Measurements from ENCODE around the gene BACH2.
A peak's percentile ranks its signal among the peaks of the same experiment; 100 is the strongest.

Gene BACH2

DNA sequence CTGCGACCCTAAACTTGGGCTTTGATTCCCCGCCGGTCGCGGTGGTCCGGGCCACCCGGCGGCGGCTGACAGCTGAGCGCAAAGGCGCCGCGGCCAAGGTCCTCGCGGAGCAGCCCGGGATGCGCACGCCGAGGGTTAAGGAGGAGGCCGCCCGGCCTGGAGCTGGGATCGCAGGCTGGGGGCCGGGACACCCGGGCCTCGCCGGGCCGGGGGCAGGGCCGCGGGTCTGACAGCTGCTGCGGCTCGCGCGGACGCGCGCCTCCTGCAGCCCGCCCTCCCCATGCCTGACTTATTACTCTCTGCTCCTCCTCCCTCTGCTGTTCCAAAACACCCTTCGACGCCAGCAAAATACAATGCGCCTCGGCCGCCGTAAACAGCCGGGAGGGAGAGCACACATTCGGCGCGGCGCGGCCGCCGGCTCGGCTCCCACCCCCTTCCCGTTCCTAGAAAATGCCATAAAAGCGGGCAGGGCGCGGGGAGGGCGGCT, 746 bp downstream of the BACH2 start:
- Histone ChIP-seq H3K27ac (peak overlapping the region; percentile 70), H3K79me2 (peaks cover 6% of the 10 kb centered on the region), H3K9ac (peak overlapping the region; percentile 44), H3K4me3 (ENCODE audit: low read depth, low read length) (peak overlapping the region; percentile 66), H3K9me3 (ENCODE audit: control insufficient read depth, low read length) (no peaks in the 10 kb centered on the region), H3K4me2 (ENCODE audit: low read length) (peak overlapping the region; percentile 88), H3K27me3 (ENCODE audit: control insufficient read depth, insufficient read depth, low read length) (no peaks in the 10 kb centered on the region), H2AFZ (peak overlapping the region; percentile 91), H3K4me1 (peaks cover 20% of the 10 kb centered on the region), H3K36me3 (ENCODE audit: control insufficient read depth, insufficient read depth, low read length) (no peaks in the 10 kb centered on the region)
- TF ChIP-seq, protein P1, sequence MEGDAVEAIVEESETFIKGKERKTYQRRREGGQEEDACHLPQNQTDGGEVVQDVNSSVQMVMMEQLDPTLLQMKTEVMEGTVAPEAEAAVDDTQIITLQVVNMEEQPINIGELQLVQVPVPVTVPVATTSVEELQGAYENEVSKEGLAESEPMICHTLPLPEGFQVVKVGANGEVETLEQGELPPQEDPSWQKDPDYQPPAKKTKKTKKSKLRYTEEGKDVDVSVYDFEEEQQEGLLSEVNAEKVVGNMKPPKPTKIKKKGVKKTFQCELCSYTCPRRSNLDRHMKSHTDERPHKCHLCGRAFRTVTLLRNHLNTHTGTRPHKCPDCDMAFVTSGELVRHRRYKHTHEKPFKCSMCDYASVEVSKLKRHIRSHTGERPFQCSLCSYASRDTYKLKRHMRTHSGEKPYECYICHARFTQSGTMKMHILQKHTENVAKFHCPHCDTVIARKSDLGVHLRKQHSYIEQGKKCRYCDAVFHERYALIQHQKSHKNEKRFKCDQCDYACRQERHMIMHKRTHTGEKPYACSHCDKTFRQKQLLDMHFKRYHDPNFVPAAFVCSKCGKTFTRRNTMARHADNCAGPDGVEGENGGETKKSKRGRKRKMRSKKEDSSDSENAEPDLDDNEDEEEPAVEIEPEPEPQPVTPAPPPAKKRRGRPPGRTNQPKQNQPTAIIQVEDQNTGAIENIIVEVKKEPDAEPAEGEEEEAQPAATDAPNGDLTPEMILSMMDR (IDR thresholded peaks at IDR 0.05) = peak; percentile 9

DNA sequence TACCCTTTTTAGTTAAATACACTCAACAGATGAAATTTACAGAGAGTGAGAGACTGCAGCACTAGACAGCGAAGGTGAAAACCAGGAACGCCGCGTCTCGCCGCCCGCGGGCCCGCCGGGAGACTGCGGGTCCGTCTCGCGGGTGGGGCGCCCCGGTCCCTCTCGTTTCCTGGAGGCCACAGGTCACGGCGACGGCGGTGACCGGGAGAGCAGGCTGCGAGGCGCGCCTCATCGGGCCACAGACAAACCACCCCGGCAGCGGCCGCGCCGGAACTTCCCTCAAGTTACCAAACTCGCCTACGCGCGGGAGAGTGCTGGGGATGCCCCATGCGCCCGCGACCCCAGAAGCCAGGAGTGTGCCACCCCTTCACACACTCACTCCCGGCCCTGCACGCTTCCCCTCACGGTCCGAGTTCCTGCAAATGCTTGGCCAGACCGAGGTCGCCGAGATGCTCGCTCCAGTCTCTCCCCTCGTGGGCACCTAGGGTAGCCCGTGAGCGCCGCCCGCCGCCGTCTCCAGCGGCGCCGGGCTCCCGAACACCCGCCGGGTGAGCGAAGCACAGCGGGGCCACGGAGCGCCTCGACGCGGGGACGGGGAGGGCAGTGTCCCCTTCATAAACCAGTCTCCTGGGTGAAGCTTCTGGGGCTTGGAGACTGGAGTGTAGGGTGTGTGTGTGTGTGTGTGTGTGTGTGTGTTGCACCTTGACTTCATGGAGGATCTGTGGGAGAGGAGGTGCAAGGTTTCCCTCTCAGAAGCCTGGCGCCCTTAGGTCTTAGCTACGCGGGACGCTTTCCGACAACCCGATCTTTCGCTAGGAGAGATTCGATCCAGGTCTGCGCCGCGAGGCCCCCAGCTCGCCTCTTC, 1.4 kb downstream of the BACH2 start:
- Histone ChIP-seq H2AFZ (peak overlapping the region; percentile 91), H3K27ac (peak overlapping the region; percentile 70), H3K27me3 (ENCODE audit: control insufficient read depth, insufficient read depth, low read length) (no peaks in the 10 kb centered on the region)

DNA sequence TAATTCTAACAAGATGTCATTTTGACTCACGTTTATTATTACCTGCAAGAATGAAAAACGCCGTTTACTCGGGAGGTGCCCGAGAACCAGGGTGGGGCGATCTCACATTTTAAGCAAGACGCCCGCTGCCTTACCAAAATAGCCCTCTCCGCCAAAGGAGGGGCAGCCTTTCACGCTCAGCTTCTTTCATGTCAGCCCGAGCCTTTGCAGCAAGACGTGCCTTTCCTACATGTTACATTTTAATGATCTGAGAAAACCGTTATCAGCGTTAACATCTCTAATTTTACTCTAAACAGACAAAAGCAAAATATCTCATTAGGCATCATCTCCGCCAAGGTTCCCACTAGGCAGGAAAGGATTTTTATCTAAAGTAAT, 2.0 kb downstream of the BACH2 start:
- H3K9me3 ChIP-seq (ENCODE audit: control insufficient read depth, low read length) = no peaks in the 10 kb centered on the region
- no peaks in the 10 kb centered on the region for H3K27me3 ChIP-seq (ENCODE audit: control insufficient read depth, insufficient read depth, low read length)
- H3K4me3 ChIP-seq (ENCODE audit: low read depth, low read length) = peak overlapping the region; percentile 66
- peaks cover 16% of the 10 kb centered on the region for H3K4me1 ChIP-seq
- H3K4me2 ChIP-seq (ENCODE audit: low read length) = peak overlapping the region; percentile 88
- peak overlapping the region; percentile 91 for H2AFZ ChIP-seq
- H3K36me3 ChIP-seq (ENCODE audit: control insufficient read depth, insufficient read depth, low read length) = no peaks in the 10 kb centered on the region
- H3K9ac ChIP-seq = no peak overlapping the region
- peaks cover 6% of the 10 kb centered on the region for H3K79me2 ChIP-seq
- TF ChIP-seq, protein P1 (IDR thresholded peaks at IDR 0.05) = no peak
- H3K27ac ChIP-seq = peak overlapping the region; percentile 5

More for the DNA sequence above, 1.4 kb downstream of the BACH2 start:
- Histone ChIP-seq H3K4me2 (ENCODE audit: low read length) (peak overlapping the region; percentile 88), H3K9me3 (ENCODE audit: control insufficient read depth, low read length) (no peaks in the 10 kb centered on the region), H3K36me3 (ENCODE audit: control insufficient read depth, insufficient read depth, low read length) (no peaks in the 10 kb centered on the region), H3K4me1 (peaks cover 18% of the 10 kb centered on the region), H3K79me2 (peaks cover 6% of the 10 kb centered on the region), H3K9ac (peak overlapping the region; percentile 50), H3K4me3 (ENCODE audit: low read depth, low read length) (peak overlapping the region; percentile 66)
- TF ChIP-seq, protein P1 (IDR thresholded peaks at IDR 0.05) = peak; percentile 32

DNA sequence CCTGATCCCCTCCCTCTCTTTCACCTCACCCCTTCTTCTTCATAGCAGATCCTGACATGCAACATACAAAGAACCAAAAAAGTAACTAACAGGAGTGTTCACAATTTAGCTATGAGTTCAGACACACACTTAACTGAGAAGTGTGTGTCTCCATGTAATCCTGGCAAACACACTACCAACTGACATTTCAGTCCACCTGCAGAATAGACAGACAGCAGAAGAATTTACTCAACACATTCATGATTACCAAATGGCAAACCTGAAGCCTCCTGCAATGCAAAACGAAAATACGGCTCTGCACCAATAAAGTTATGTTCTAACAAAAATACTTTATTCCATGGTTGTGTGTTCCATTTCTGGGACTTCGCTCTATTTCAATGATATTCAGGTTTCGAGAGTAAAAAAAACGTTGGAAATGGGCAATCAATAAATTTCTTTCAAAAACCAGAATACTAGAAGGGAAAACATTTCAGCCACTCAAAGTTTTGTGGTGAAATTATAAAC, 2.6 kb downstream of the BACH2 start:
- Histone ChIP-seq H3K79me2 (peaks cover 6% of the 10 kb centered on the region), H2AFZ (no peak overlapping the region), H3K36me3 (ENCODE audit: control insufficient read depth, insufficient read depth, low read length) (no peaks in the 10 kb centered on the region), H3K9ac (no peak overlapping the region), H3K4me3 (ENCODE audit: low read depth, low read length) (no peak overlapping the region), H3K27me3 (ENCODE audit: control insufficient read depth, insufficient read depth, low read length) (no peaks in the 10 kb centered on the region), H3K27ac (no peak overlapping the region), H3K4me2 (ENCODE audit: low read length) (peak overlapping the region; percentile 88), H3K4me1 (peaks cover 16% of the 10 kb centered on the region), H3K9me3 (ENCODE audit: control insufficient read depth, low read length) (no peaks in the 10 kb centered on the region)
- TF ChIP-seq, protein P1 (IDR thresholded peaks at IDR 0.05) = no peak

Data from parathyroid adenoma (tissue), 2 donors.